Islet precursor cell (in vitro differentiated cells): ENCODE results near the gene ARHGAP12.

Experiments used
- DNase-seq: peaks from one replicate; pipeline ENCODE4 v3.0.0-alpha.2; 2018

The ARHGAP12 gene

GRCh38 chr10:31948021-31948420, 19.4 kb upstream of the ARHGAP12 start:
- DNase-seq, result no peak

GRCh38 chr10:31947144-31947926, 18.7 kb upstream of the ARHGAP12 start:
- DNase-seq, result peak; percentile 61

GRCh38 chr10:31945392-31945791, 16.8 kb upstream of the ARHGAP12 start:
- no peak for DNase-seq

- no peak for DNase-seq
These were observed 15.4 kb upstream of the ARHGAP12 start for GRCh38 chr10:31944071-31944433.

- DNase-seq, result no peak
These were observed 14.3 kb upstream of the ARHGAP12 start for GRCh38 chr10:31942892-31943291.

- no peak for DNase-seq
These were observed 13.8 kb upstream of the ARHGAP12 start for GRCh38 chr10:31942435-31942834.

GRCh38 chr10:31940839-31941653, 12.4 kb upstream of the ARHGAP12 start:
- peak; percentile 92 for DNase-seq

GRCh38 chr10:31939797-31940708, 11.4 kb upstream of the ARHGAP12 start:
- no peak for DNase-seq

- no peak for DNase-seq
These were observed 8.7 kb upstream of the ARHGAP12 start for GRCh38 chr10:31937371-31937770.

GRCh38 chr10:31936933-31937332, 8.3 kb upstream of the ARHGAP12 start:
- no peak for DNase-seq

GRCh38 chr10:31936086-31936485, 7.5 kb upstream of the ARHGAP12 start:
- DNase-seq, result no peak

- no peak for DNase-seq
These were observed 7.0 kb upstream of the ARHGAP12 start for GRCh38 chr10:31935678-31936077.

- no peak for DNase-seq
These were observed 4.2 kb upstream of the ARHGAP12 start for GRCh38 chr10:31932838-31933237.

GRCh38 chr10:31930856-31931255, 2.2 kb upstream of the ARHGAP12 start:
- DNase-seq, result no peak

- no peak for DNase-seq
These were observed 1.6 kb upstream of the ARHGAP12 start for GRCh38 chr10:31930023-31930751.

GRCh38 chr10:31929261-31930022, 811 bp upstream of the ARHGAP12 start:
- DNase-seq, result peak; percentile 74

- peak; percentile 88 for DNase-seq
These were observed 615 bp downstream of the ARHGAP12 start for GRCh38 chr10:31927884-31928548.

- no peak for DNase-seq
These were observed 1.1 kb downstream of the ARHGAP12 start for GRCh38 chr10:31927565-31927883.

GRCh38 chr10:31926765-31927564, 1.7 kb downstream of the ARHGAP12 start:
- DNase-seq, result no peak

GRCh38 chr10:31926160-31926559, 2.5 kb downstream of the ARHGAP12 start:
- DNase-seq, result no peak
